ENCODE measurements around the gene EFL1.
"Not testable (repeated sequence)": the region's sequence is repeated elsewhere in the genome, so short reads cannot be mapped to it uniquely, and the experiment has no call there.

EFL1 gene

DNA sequence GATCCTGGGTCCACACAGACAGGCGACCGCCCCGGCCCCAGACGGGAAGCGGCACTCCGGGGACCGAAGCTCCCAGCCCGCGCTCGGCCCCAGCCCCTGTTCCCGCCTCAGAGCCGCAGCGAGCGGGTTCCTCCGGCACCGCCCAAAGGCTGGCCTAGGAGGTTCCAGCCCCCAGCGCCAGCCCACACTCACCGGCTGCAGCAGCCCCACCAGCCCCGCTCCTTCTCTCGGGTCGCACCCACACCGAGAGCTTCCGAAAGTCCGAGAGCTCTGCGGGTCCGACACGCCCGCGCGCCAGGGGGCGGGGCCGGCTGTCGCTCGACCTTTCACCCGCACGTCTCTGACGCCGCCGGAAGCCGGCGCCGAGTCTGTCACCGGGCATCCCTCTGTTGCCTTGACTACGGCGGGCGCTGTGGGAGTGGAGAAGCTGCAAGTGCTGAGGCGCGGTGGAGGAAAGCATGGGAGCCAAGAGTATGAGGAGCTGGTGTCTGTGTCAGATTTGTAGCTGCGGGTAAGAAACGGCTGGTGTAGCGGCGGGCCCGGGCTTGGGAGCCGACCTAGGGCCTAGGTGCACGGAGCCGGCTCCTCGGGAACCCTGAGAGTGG is at the start of gene EFL1, which contains the start of gene SAXO2:
Gene EFL1, minus strand, starts transcription at position 313 of the 605 bp plus-strand sequence. CDS start 956 bp downstream, outside the sequence.
Gene SAXO2, plus strand, starts transcription at position 397 of the 605 bp plus-strand sequence. Its CDS starts 62 bp downstream, at position 459.
- peak; percentile 81 for DNase-seq (ENCODE audit: low spot score)

- DNase-seq (ENCODE audit: low spot score) = not testable (repeated sequence)
These were observed 48.8 kb upstream of the EFL1 start for GRCh38 chr15:82311321-82311720.

- DNase-seq (ENCODE audit: low spot score) = no peak
These were observed 47.3 kb upstream of the EFL1 start for GRCh38 chr15:82309802-82310201.

DNA sequence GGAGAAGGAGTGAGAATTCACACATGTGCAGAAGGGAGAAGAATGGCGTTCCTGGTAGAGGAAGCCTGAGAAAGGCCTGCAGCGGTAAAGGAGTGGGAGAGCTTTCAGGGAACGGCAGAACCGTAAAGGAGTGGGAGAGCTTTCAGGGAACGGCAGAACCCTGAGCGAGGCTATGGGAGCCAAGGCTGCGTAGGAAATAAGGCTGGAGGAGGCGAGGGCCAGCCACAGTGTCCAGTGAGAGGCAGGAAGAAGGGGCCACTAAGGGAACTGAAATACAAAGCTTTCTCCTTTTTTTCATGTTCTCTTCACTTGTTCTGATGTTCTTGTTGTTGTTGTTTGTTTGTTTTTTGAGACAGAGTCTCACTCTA is 45.2 kb upstream of the EFL1 start:
- no peak for DNase-seq (ENCODE audit: low spot score)

DNA sequence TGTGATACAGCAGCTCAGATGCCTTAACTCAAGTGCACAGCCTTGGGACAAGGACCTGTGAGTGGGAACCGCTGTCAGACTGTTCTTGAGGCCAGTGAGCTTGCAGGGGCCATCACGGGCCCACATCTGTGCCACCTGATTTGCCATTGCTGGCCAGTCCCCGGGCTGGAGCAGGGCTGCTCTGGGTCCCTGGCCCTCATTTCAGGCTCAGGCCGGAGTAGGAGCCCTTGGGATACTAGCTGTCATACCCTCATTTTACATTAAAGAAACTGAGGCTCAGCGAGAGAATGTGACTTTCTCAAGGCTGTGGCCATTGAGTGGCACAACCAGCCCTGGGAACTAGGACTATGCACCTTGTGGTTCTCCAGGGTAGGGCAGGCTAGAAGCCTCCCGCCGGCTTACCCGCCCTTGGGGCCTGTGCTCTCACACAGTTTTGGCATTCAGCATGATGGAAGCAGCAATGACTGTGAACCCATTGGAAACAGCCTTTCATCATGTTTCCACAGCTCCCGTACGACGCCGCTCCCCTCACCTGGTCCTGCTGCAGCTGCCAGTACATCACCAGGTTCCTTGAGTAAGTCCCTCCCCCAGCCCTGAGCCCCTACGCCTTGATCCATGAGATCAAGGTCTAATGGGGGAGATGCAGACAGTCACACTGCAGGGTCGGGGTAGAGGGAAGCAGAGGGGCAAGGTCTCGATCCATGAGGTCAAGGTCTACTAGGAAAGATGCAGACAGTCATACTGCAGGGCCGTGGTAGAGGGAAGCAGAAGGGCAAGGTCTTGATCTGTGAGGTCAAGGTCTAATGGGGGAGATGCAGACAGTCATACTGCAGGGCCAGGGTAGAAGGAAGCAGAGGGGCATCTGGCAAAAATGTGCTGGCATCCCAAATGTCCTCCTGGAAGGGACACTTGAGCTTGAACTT is 44.5 kb upstream of the EFL1 start:
- DNase-seq (ENCODE audit: low spot score) = no peak

DNA sequence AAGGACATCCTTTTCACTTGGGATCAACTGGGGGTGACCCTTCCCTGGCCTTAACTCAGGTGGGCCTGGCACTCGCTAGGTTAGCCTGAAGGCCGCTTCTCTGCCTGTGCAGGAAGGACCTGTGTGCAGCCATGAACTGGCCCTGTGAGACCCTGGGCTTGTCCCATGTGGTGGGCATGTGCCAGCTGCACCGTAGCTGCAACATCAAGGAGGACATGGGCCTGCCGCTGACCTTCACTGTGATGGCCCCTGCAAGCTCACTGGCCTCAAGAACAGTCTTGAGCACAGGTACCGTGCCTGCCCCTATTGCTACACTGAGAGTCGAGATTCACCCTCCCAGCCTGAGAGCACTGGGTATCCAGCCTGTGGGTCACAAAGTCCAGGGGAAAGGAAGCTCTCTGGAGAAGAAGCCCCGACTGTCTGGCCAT is 43.1 kb upstream of the EFL1 start:
- no peak for DNase-seq (ENCODE audit: low spot score)

GRCh38 chr15:82304778-82305090 is 42.2 kb upstream of the EFL1 start:
- DNase-seq (ENCODE audit: low spot score) = no peak

DNA sequence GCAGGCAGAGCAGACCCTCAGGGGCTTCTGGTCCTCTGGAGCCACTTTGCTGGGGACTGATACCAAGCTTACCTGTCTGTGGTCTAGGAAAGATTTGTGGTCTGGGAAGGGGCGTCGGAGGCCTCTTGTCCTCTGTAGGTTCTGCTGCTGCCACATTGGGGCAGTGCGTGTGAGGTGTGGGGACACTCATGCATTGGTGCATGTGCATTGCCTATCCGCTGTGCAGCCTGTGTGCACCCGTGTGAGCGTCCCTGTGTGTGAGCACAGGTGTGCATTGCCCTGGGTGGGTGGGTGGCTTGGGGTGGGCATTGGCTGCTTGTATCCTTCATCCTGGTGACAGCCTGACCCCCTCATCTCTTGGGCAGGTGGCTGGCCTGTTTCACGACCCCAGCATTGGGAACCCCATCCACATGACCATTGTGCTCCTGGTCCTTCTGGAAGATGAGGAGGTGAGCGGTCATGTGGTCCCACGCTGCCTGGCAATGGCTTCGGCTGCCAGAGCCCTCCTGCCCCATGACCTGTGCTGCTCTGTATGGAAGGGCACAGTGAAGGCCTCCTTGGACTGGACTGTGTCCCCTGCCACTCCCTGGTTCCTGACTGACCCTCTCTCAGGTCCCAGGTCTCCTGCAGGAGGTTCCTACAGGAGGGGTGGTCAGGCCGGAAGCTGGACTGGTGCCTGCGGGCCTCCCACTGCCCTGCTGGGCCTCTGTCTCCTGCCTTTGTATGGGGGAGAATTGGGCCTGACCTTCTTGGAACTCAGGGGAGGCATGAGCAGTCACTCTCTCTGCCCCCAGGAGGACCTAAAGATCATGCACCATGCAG is 41.6 kb upstream of the EFL1 start:
- DNase-seq (ENCODE audit: low spot score) = no peak

DNA sequence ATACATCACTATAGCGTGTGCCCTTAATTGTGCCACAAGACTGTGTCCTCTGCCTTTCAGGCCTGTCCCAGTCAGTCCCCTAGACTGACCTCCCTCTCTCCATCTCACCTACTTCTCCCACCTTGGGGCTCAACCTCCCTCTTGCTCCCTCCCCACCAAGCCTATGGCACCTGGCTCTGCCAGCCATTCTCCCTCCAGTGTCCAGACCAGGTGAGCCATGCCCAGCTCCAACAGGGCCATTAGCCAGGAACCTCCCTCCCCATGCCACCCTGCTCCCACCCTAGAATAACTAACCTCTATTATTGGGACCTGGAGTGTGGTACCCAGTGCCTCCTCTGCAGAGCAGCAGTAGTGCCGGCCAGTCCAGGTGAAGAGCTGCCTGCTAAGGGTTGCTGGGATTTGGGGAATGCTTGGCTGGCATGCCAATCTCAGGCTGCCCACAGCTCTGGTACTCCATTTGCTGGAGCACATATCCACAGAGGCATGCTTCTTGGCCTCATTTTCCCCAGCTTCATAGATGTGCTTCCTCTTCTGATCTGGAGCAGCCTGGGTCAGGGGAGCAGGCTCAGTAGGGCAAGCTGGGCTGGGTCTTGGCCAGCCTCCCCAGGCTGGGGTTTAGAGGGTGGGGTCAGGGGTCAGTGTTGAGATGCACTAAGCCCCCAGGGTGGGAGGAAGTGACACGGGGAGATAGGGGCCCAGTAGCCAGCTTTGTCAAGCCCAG is 38.9 kb upstream of the EFL1 start:
- no peak for DNase-seq (ENCODE audit: low spot score)

DNA sequence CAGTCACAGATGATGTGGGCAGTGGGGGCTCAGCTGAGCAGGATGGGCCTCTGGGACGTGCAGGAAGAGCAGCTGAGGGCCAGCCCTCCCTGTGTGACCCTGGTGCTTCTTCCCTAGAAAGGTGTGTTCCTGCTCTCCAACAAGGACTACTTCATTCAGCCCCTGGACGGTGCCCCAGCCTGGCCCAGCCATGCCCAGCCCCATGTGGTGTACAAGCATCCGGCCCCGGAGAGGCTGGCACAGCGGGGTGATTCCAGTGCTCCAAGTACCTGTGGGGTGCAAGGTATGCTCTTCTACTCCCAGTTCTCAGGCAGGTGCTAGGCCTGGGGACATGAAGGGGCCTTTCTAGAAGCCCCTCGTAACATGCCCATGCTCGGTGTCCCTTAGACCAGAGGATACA is 38.3 kb upstream of the EFL1 start:
- no peak for DNase-seq (ENCODE audit: low spot score)

GRCh38 chr15:82300326-82300725 is 37.8 kb upstream of the EFL1 start:
- DNase-seq (ENCODE audit: low spot score) = peak; percentile 54

DNA sequence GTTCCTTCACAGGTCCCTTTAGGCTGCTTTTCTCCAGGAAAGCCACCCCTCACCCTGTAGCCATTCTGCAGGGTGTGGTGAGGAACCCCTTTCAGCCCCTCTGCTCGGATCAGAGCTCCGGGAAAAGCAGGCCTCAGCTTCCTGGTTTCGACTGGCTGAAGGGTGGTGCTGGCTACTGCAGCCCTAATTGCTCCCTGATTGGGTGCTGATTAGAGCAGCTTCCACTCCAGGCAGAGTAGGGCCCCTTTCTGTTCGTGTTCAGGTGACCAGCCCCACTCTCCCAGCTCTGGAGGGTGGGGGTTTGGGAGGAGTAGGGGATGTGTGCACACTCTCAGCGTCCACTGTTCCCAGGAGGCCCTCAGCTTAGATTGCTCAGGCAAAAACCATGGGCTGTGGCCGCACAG is 37.0 kb upstream of the EFL1 start:
- DNase-seq (ENCODE audit: low spot score) = not testable (repeated sequence)

- no peak for DNase-seq (ENCODE audit: low spot score)
These were observed 36.0 kb upstream of the EFL1 start for GRCh38 chr15:82298520-82298919.

- no peak for DNase-seq (ENCODE audit: low spot score)
These were observed 35.5 kb upstream of the EFL1 start for GRCh38 chr15:82298032-82298431.

DNA sequence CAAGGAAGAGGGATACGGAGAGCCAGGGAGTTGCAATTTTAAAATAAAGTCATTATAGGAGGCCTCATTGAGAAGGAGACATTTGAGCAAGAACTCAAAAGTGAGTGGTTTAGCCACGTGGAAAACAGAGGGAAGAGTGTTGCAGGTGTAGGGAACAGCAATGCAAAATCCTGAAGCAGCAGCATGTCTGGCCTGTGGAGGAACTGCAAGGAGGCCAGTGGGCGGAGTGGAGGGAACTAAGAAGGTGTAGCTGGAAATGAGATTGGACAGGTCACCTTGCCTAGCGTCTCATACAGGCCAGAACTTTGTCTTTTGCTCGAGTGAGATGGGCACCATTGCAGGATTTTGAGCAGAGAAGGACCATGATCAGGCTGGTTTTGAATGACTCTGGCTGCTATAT is 35.0 kb upstream of the EFL1 start:
- no peak for DNase-seq (ENCODE audit: low spot score)

- DNase-seq (ENCODE audit: low spot score) = no peak
These were observed 31.6 kb upstream of the EFL1 start for GRCh38 chr15:82294061-82294690.

DNA sequence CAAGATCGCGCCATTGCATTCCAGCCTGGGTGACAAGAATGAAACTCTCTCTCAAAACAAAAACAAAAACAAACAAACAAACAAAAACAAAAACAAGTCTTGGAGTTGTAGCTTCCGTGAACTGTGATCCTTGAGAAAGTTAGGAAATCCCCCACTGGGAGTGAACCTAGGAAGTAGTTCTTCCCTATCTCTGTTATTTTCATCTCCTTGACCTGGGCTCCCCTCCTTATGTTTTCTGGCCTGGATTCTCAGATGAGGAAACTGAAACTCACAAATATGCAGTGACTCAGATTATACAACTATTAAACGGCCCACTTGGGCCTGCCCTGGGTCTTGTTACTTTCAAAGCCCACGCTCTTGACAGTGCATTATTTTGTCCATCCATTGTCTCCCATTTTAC is 29.7 kb upstream of the EFL1 start:
- DNase-seq (ENCODE audit: low spot score) = no peak

GRCh38 chr15:82288202-82288601 is 25.7 kb upstream of the EFL1 start:
- DNase-seq (ENCODE audit: low spot score) = not testable (repeated sequence)

DNA sequence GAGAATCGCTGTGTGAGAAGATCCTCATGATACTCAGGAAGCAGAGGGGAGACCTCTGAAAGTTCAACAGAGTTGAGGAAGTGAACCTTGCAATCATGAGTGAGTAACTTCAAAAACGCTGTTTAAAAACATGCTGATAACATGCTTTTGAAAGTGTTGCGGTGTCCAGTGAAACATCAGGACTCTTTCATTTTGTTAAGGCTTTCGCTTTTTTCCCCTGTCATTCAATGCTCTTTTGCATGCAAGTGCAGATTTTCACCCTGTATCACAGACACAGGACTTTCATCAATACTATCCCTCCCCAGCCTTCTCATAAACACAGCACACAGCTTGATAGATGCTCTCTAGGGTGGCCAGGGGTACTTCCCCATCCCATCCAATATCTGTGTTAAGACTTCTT is 23.9 kb upstream of the EFL1 start:
- DNase-seq (ENCODE audit: low spot score) = not testable (repeated sequence)

DNA sequence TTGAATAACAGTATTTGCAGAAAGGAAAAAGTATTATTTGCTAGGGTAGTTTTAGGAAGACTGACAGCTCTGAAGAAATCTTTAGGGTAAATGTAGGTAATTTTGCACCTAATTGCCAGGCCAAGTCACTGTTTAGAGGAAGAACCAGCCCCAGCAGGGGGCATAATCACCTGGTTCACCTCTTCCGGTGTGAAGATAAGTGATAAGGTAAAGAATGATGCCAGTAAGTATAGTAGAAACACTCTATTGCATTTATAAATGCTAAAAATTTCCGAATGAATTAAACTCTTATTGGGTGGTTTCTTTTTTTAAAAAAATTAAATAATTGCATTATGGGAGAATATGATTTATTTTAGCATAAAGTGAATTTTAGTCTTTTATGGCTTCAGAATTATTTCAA is 21.8 kb upstream of the EFL1 start:
- not testable (repeated sequence) for DNase-seq (ENCODE audit: low spot score)

DNA sequence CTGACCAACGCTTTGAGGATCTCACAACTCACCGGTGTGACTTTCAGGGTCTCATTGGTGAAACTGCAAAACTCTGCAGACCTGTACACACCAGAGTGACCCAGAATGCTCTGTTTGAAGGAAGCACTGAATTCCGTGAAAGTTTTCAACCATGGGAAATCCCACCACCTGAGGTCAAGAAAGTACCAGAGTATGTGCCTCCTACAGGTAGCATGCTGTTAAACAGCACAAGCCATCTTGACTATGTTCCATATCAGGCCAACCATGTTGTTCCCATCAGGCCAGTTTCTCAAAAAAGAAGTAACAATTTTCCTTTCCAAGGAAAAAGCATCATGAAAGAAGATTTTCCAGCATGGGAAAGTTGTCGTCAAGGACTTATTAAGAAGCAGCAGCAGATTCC is 19.9 kb upstream of the EFL1 start:
- not testable (repeated sequence) for DNase-seq (ENCODE audit: low spot score)

Measured in hepatic stellate cell (primary cell).